Measurements from ENCODE around the gene CTSZ.

DNA sequence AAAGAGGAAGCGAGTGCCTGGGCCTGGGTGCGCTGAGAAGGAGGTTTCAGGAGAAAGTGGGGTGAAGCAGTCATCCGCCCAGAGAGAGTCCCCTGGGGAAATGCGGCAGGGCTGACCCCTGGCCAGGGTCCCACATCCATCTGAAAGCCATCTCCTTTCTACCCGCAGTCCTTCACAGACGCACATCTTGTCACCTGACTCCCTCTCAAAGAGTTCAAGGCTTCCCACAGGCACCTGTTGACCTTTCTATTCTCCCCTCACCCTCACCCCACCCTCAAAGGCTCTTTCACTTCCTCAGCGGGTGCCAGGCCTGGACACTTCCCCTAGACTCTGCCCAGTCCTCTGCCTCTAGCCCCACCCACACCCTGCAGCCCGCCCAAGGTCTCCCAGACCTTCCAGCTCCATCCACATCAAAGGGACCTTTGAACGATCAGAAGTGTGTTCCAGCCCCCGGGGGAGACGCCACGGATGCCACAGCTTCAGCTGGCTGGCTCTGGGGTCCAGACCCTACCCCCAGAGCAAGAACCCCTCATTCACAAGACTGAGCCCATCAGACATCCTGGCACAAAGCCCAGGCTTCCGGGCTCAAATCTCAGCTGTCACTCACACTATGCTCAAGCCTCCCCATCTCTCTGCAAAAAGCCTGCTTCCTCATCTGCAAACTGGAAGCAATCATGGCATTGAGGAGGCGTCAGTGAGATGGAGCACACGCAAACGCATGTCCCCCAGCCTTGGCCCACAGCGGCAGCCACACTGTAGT lies 2.1 kb downstream of the CTSZ start:
- TF ChIP-seq POLR2A (IDR thresholded peaks at IDR 0.05), result no peak
- no peak for TF ChIP-seq CTCF (IDR thresholded peaks at IDR 0.05)

All from heart left ventricle (tissue), 13 donors.